ENCODE measurements around the gene ZNF613.
A peak's percentile ranks its signal among the peaks of the same experiment; 100 is the strongest.
"Not testable (repeated sequence)": the region's sequence is repeated elsewhere in the genome, so short reads cannot be mapped to it uniquely, and the experiment has no call there.

ZNF613 gene

DNA sequence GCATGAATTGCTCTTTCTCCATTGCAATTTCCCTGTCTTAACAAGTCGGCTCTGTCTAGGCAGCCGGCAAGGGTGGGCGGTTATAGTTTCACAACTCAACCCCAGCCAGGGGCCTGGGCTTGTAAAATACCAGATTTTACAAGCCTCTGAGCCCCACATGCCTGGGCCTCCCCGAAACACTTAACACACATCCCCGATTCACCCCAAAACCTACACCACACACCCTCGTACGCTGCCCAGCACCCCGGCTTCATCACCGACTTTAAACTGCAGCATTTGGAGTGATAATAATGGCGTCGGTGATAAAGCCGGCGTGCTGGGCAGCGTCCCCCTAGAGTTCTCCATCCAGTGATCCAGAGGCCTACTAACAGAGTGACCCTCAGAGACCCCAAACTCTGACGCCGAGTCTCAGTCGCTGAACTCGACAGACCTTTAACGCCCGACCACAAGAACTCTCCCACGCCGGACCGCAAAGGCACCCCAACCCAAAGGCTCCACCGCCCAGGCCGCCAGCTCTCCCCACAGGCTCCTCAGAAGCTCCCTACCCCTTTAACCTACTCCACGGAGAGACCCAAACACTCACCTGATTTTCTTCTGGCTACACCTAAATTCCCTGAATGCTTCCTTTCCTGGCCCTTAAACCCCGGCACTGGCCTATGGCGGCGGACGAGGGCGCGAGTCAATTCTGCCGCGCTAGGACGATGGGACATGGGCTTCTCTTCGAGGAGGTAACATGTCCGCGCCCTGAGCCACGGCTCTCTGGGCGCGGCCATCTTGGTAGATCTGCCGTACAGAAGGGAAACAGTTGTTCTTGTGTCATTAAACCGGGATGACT, 22.7 kb upstream of the ZNF613 start, which contains the start of gene ZNF649:
ZNF649 (minus strand) TSS at position 687 of the 835 bp plus-strand sequence. CDS start 4,910 bp downstream, outside the sequence.
- H3K27me3 ChIP-seq (ENCODE audit: control insufficient read depth in 5 of 5, insufficient read depth in 4 of 5, low read length in 5 of 5), result peaks cover 0 to 3% (median 3%) of the 10 kb centered on the region in 5 donors
- H3K9me3 ChIP-seq (ENCODE audit: control insufficient read depth in 5 of 5, low read length in 5 of 5), result peaks cover 0 to 34% (median 13%) of the 10 kb centered on the region in 5 donors
- H3K27ac ChIP-seq (ENCODE audit: low read depth, low read length), result peak within 1 kb of the TSS; percentile 74
- H3K4me3 ChIP-seq (ENCODE audit: low read depth in 1 of 5, low read length in 5 of 5), result peak within 1 kb of the TSS; percentile 94 to 99 (median 96)
- peak within 1 kb of the TSS; percentile 96 to 99 (median 98) for H3K9ac ChIP-seq (ENCODE audit: low read length in 5 of 5)
- H3K36me3 ChIP-seq (ENCODE audit: control insufficient read depth in 5 of 5, insufficient read depth in 5 of 5, low read length in 5 of 5), result peaks cover 3 to 9% (median 7%) of the 10 kb centered on the region in 5 donors
- peaks cover 5 to 15% (median 15%) of the 10 kb centered on the region in 5 donors for H3K4me1 ChIP-seq (ENCODE audit: control insufficient read depth in 5 of 5, insufficient read depth in 5 of 5, low read length in 5 of 5)

DNA sequence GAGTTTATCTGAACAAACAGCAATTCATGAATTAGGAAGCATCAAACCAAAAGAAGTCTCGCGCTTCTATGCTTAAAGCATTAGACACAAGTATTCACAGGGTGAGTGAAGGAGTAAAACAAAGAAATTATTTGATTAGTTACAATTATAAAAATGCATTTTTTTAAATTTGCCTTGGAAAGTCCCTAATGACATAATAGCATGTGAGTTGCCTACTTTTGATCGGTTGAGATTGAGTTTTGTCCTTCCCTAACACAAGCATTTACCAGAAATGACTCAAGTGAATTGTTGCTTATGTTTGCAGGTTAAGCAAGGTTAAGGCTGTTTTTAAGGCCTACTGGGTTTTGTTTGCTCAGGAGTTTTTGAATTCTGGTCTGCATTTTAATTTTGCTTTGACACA, 22.1 kb upstream of the ZNF613 start:
- peaks cover 0 to 2% (median under 1%) of the 10 kb centered on the region in 5 donors for H3K36me3 ChIP-seq (ENCODE audit: control insufficient read depth in 5 of 5, insufficient read depth in 5 of 5, low read length in 5 of 5)
- H3K9ac ChIP-seq (ENCODE audit: low read length in 5 of 5), result no peak overlapping the region
- H3K4me3 ChIP-seq (ENCODE audit: low read depth in 1 of 5, low read length in 5 of 5), result peak overlapping the region; percentile 2 to 99 (median 96)
- no peak overlapping the region for H3K27ac ChIP-seq (ENCODE audit: low read depth, low read length)
- peaks cover 2 to 30% (median 7%) of the 10 kb centered on the region in 5 donors for H3K9me3 ChIP-seq (ENCODE audit: control insufficient read depth in 5 of 5, low read length in 5 of 5)
- peaks cover 5 to 15% (median 15%) of the 10 kb centered on the region in 5 donors for H3K4me1 ChIP-seq (ENCODE audit: control insufficient read depth in 5 of 5, insufficient read depth in 5 of 5, low read length in 5 of 5)
- H3K27me3 ChIP-seq (ENCODE audit: control insufficient read depth in 5 of 5, insufficient read depth in 4 of 5, low read length in 5 of 5), result peaks cover 0 to 3% (median 3%) of the 10 kb centered on the region in 5 donors

DNA sequence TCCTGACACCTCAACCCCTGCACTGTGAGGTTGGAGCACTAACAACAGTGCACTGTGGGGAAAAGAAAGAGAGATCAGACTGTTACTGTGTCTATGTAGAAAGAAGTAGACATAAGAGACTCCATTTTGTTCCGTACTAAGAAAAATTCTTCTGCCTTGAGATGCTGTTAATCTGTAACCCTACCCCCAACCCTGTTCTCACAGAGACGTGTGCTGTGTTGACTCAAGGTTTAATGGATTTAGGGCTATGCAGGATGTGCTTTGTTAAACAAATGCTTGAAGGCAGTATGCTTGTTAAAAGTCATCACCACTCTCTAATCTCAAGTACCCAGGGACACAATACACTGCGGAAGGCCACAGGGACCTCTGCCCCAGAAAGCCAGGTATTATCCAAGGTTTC, 21.6 kb upstream of the ZNF613 start:
- peak overlapping the region in 1 of 5 donors; percentile 2 for H3K4me3 ChIP-seq (ENCODE audit: low read depth in 1 of 5, low read length in 5 of 5)
- not testable (repeated sequence) for H3K27ac ChIP-seq (ENCODE audit: low read depth, low read length); H3K9ac ChIP-seq (ENCODE audit: low read length in 5 of 5); H3K27me3 ChIP-seq (ENCODE audit: control insufficient read depth in 5 of 5, insufficient read depth in 4 of 5, low read length in 5 of 5); H3K36me3 ChIP-seq (ENCODE audit: control insufficient read depth in 5 of 5, insufficient read depth in 5 of 5, low read length in 5 of 5)
- peaks cover 5 to 15% (median 15%) of the 10 kb centered on the region in 5 donors for H3K4me1 ChIP-seq (ENCODE audit: control insufficient read depth in 5 of 5, insufficient read depth in 5 of 5, low read length in 5 of 5)
- peaks cover 2 to 28% (median 7%) of the 10 kb centered on the region in 5 donors for H3K9me3 ChIP-seq (ENCODE audit: control insufficient read depth in 5 of 5, low read length in 5 of 5)

DNA sequence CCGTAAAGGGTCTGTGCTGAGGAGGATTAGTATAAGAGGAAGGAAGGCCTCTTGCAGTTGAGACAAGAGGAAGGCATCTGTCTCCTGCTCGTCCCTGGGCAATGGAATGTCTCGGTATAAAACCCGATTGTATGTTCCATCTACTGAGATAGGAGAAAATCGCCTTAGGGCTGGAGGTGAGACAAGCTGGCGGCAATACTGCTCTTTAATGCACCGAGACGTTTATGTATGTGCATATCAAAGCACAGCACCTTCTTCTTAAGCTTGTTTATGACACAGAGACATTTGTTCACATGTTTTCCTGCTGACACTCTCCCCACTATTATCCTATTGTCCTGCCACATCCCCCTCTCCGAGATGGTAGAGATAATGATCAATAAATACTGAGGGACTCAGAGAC, 21.2 kb upstream of the ZNF613 start:
- Histone ChIP-seq H3K4me1 (ENCODE audit: control insufficient read depth in 5 of 5, insufficient read depth in 5 of 5, low read length in 5 of 5) (peaks cover 5 to 15% (median 14%) of the 10 kb centered on the region in 5 donors), H3K9me3 (ENCODE audit: control insufficient read depth in 5 of 5, low read length in 5 of 5) (peaks cover 0 to 30% (median 7%) of the 10 kb centered on the region in 5 donors)
- not testable (repeated sequence) for H3K9ac ChIP-seq (ENCODE audit: low read length in 5 of 5); H3K27me3 ChIP-seq (ENCODE audit: control insufficient read depth in 5 of 5, insufficient read depth in 4 of 5, low read length in 5 of 5); H3K36me3 ChIP-seq (ENCODE audit: control insufficient read depth in 5 of 5, insufficient read depth in 5 of 5, low read length in 5 of 5); H3K4me3 ChIP-seq (ENCODE audit: low read depth in 1 of 5, low read length in 5 of 5); H3K27ac ChIP-seq (ENCODE audit: low read depth, low read length)

DNA sequence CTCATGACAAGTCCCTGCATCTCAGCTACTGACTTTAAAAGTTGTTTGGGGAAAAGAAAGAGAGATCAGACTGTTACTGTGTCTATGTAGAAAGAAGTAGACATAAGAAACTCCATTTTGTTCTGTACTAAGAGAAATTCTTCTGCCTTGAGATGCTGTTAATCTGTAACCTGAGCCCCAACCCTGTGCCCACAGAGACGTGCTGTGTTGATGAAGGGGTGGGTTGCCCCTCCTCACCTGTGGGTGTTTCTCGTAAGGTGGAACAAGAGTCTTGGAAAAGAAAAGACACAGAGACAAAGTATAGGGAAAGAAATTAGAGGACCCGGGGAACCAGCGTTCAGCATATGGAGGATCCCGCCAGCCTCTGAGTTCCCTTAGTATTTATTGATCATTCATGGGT, 19.3 kb upstream of the ZNF613 start:
- peaks cover 7 to 34% (median 12%) of the 10 kb centered on the region in 5 donors for H3K9me3 ChIP-seq (ENCODE audit: control insufficient read depth in 5 of 5, low read length in 5 of 5)
- peaks cover 5 to 13% (median 12%) of the 10 kb centered on the region in 5 donors for H3K4me1 ChIP-seq (ENCODE audit: control insufficient read depth in 5 of 5, insufficient read depth in 5 of 5, low read length in 5 of 5)
- not testable (repeated sequence) for H3K27me3 ChIP-seq (ENCODE audit: control insufficient read depth in 5 of 5, insufficient read depth in 4 of 5, low read length in 5 of 5); H3K9ac ChIP-seq (ENCODE audit: low read length in 5 of 5); H3K4me3 ChIP-seq (ENCODE audit: low read depth in 1 of 5, low read length in 5 of 5); H3K36me3 ChIP-seq (ENCODE audit: control insufficient read depth in 5 of 5, insufficient read depth in 5 of 5, low read length in 5 of 5); H3K27ac ChIP-seq (ENCODE audit: low read depth, low read length)

DNA sequence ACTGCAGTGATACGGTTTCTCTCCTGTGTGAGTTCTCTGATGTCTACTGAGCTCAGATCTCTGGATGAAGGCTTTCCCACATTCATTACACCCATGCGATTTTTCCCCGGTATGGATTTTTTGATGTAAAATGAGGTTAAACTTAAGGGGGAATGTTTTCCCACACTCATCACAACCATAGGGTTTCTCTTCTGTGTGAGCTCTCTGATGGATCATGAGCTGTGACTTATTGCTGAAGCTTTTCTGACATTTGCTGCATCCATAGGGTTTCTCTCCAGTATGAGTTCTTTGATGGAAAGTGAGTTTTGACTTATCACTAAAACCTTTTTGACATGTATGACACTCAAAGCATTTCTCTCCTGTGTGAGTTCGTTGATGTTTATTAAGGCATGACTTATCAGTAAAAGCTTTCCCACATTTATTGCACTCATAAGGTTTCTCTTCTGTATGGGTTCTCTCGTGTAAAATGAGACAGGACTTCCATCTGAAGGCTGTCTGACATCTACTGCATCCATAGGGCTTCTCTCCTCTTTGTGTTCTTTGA, 11.9 kb upstream of the ZNF613 start:
- peaks cover 48 to 85% (median 63%) of the 10 kb centered on the region in 5 donors for H3K9me3 ChIP-seq (ENCODE audit: control insufficient read depth in 5 of 5, low read length in 5 of 5)
- H3K9ac ChIP-seq (ENCODE audit: low read length in 5 of 5), result no peak overlapping the region
- H3K36me3 ChIP-seq (ENCODE audit: control insufficient read depth in 5 of 5, insufficient read depth in 5 of 5, low read length in 5 of 5), result no peaks in the 10 kb centered on the region
- H3K4me3 ChIP-seq (ENCODE audit: low read depth in 1 of 5, low read length in 5 of 5), result peak overlapping the region in 2 of 5 donors; percentile 6 to 43
- peaks cover 0 to 3% (median 0%) of the 10 kb centered on the region in 5 donors for H3K4me1 ChIP-seq (ENCODE audit: control insufficient read depth in 5 of 5, insufficient read depth in 5 of 5, low read length in 5 of 5)
- H3K27me3 ChIP-seq (ENCODE audit: control insufficient read depth in 5 of 5, insufficient read depth in 4 of 5, low read length in 5 of 5), result no peaks in the 10 kb centered on the region
- no peak overlapping the region for H3K27ac ChIP-seq (ENCODE audit: low read depth, low read length)

DNA sequence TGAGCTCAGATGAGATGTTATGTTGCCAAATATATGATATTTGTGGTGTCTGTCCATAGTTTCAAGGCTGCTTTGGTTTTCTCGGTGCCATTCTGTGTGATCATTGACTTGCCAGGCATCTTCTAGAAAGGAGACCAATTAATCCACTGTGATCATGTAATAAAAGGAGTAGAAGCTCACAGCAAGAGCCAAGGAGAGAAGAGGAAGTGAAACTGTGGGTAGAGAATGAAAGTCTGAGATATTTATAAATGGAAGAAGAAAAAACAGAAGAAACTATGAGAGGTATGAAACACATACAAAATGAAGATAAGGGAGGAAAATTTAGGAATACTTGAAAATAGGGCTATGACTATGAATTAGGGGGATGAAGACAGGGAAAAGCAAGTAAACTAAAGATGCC, 11.1 kb upstream of the ZNF613 start:
- Histone ChIP-seq H3K27ac (ENCODE audit: low read depth, low read length) (no peak overlapping the region), H3K36me3 (ENCODE audit: control insufficient read depth in 5 of 5, insufficient read depth in 5 of 5, low read length in 5 of 5) (no peaks in the 10 kb centered on the region), H3K9ac (ENCODE audit: low read length in 5 of 5) (no peak overlapping the region), H3K4me3 (ENCODE audit: low read depth in 1 of 5, low read length in 5 of 5) (peak overlapping the region in 1 of 5 donors; percentile 14), H3K4me1 (ENCODE audit: control insufficient read depth in 5 of 5, insufficient read depth in 5 of 5, low read length in 5 of 5) (peaks cover 0 to 3% (median 0%) of the 10 kb centered on the region in 5 donors), H3K9me3 (ENCODE audit: control insufficient read depth in 5 of 5, low read length in 5 of 5) (peaks cover 55 to 88% (median 71%) of the 10 kb centered on the region in 5 donors), H3K27me3 (ENCODE audit: control insufficient read depth in 5 of 5, insufficient read depth in 4 of 5, low read length in 5 of 5) (no peaks in the 10 kb centered on the region)

DNA sequence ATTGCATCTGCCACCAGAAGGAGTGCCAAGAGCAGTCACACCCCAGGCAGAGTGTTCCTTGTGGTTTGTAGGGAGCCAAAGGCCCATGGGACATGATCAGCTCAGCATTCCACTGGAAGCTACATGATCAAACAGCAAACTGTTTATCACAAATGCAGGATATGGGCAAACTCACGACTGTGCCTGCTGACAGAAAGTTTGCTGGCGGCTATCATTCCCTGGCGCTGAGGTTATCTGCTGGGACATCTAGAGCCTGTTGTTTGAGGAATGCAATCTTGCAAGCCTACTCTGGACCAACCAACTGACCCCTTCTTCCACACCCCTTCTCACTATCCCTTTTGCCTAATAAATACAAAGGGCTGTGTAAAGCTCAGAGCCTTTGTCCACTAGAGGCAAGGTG, 7.7 kb upstream of the ZNF613 start:
- H3K9me3 ChIP-seq (ENCODE audit: control insufficient read depth in 5 of 5, low read length in 5 of 5), result peaks cover 60 to 92% (median 78%) of the 10 kb centered on the region in 5 donors
- no peaks in the 10 kb centered on the region for H3K36me3 ChIP-seq (ENCODE audit: control insufficient read depth in 5 of 5, insufficient read depth in 5 of 5, low read length in 5 of 5)
- H3K9ac ChIP-seq (ENCODE audit: low read length in 5 of 5), result no peak overlapping the region
- H3K4me1 ChIP-seq (ENCODE audit: control insufficient read depth in 5 of 5, insufficient read depth in 5 of 5, low read length in 5 of 5), result peaks cover 0 to 3% (median 0%) of the 10 kb centered on the region in 5 donors
- H3K27ac ChIP-seq (ENCODE audit: low read depth, low read length), result no peak overlapping the region
- peak overlapping the region in 4 of 5 donors; percentile 8 to 28 (median 17) for H3K4me3 ChIP-seq (ENCODE audit: low read depth in 1 of 5, low read length in 5 of 5)
- H3K27me3 ChIP-seq (ENCODE audit: control insufficient read depth in 5 of 5, insufficient read depth in 4 of 5, low read length in 5 of 5), result no peaks in the 10 kb centered on the region

DNA sequence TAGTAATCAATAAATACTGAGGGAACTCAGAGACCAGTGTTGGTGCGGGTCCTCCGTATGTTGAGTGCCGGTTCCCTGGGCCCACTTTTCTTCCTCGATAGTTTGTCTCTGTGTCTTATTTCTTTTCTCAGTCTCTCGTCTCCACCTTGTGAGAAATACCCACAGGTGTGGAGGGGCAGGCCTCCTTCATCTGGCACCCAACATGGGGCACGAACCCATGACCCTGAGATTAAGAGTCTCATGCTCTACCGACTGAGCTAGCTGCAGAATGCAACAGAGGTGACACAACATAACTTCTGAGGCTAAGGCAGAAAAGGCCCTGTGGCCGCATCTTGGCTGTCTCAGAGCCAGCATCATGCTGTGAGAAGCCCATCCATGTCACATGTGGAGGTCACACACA, 5.3 kb upstream of the ZNF613 start:
- Histone ChIP-seq H3K27me3 (ENCODE audit: control insufficient read depth in 5 of 5, insufficient read depth in 4 of 5, low read length in 5 of 5) (no peaks in the 10 kb centered on the region), H3K9ac (ENCODE audit: low read length in 5 of 5) (no peak overlapping the region), H3K4me1 (ENCODE audit: control insufficient read depth in 5 of 5, insufficient read depth in 5 of 5, low read length in 5 of 5) (peaks cover 0 to 8% (median 6%) of the 10 kb centered on the region in 5 donors), H3K4me3 (ENCODE audit: low read depth in 1 of 5, low read length in 5 of 5) (peak overlapping the region; percentile 25 to 61 (median 36)), H3K36me3 (ENCODE audit: control insufficient read depth in 5 of 5, insufficient read depth in 5 of 5, low read length in 5 of 5) (no peaks in the 10 kb centered on the region), H3K9me3 (ENCODE audit: control insufficient read depth in 5 of 5, low read length in 5 of 5) (peaks cover 39 to 77% (median 55%) of the 10 kb centered on the region in 5 donors), H3K27ac (ENCODE audit: low read depth, low read length) (no peak overlapping the region)

DNA sequence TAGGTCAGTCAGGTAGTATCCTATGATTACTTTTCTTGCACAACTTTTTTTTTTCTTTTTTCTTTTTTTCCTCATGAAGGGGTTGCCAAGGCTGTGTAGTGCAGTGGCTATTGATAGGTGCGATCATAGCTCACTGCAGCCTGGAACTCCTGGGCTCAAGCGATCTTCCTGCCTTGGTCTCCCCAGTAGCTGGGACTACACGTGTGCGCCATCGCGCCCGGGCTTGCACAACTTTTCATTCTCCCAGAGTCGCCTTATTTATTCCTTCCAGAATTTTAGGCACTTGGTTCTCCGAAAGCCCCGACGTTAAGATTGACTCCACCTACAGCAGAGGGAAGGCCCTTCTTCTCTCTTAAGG, 867 bp upstream of the ZNF613 start:
- Histone ChIP-seq H3K9me3 (ENCODE audit: control insufficient read depth in 5 of 5, low read length in 5 of 5) (peaks cover 18 to 33% (median 23%) of the 10 kb centered on the region in 5 donors), H3K27me3 (ENCODE audit: control insufficient read depth in 5 of 5, insufficient read depth in 4 of 5, low read length in 5 of 5) (no peaks in the 10 kb centered on the region), H3K27ac (ENCODE audit: low read depth, low read length) (peak overlapping the region; percentile 76), H3K4me1 (ENCODE audit: control insufficient read depth in 5 of 5, insufficient read depth in 5 of 5, low read length in 5 of 5) (peaks cover 6 to 20% (median 17%) of the 10 kb centered on the region in 5 donors), H3K36me3 (ENCODE audit: control insufficient read depth in 5 of 5, insufficient read depth in 5 of 5, low read length in 5 of 5) (peaks cover 8 to 17% (median 14%) of the 10 kb centered on the region in 5 donors), H3K4me3 (ENCODE audit: low read depth in 1 of 5, low read length in 5 of 5) (peak overlapping the region; percentile 92 to 100 (median 97)), H3K9ac (ENCODE audit: low read length in 5 of 5) (peak overlapping the region; percentile 73 to 96 (median 93))
